GM18951 (cell line): ENCODE results near the gene F10.

ENCODE experiments used
- POLR2A ChIP-seq: IDR thresholded peaks from 4 replicates; pipeline ENCODE4 v1.6.1; 2011; ENCODE audit warnings: mild to moderate bottlenecking; ENCODE audit not compliant: insufficient read length, insufficient read depth; ENCODE audit errors: extremely low read depth
- in situ Hi-C: fragments of 300-500 bp; cut with MboI; formaldehyde crosslinking; loops from one replicate; pipeline ENCODE4 v1.12.0; 2022; ENCODE audit warnings: low sequenced_read_pairs, mixed read lengths, inconsistent platforms; ENCODE audit not compliant: unreplicated experiment

F10 gene

GRCh38 chr13:113137691-113138298 lies 15.2 kb downstream of the F10 start:
- TF ChIP-seq POLR2A = no peak
- in situ Hi-C loops = no loop called here

- in situ Hi-C loops = no loop called here
- TF ChIP-seq POLR2A = no peak
Measured at GRCh38 chr13:113138792-113139551, 16.4 kb downstream of the F10 start.

DNA sequence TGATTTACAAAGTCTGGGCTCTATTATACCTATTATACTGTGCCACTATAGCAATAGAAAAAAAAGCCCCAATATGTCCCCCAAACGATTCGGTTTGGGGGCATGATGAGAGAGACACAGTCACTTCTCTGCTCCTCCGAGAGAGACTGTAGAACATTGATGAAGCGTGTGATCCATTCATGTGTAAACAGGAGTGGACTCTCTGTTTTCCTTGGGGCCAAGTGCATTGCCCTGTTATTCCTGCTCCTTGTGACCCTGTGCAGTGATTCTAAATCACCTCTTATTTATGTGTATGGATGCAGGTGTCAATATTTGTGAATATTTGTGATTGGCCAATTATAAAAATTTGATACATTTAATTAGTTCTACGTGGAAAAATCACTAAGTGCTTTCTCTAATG lies 17.0 kb downstream of the F10 start:
- in situ Hi-C loops = no loop called here
- TF ChIP-seq POLR2A = no peak

GRCh38 chr13:113140677-113141600 lies 18.3 kb downstream of the F10 start:
- in situ Hi-C loops = no loop called here
- TF ChIP-seq POLR2A = no peak

- TF ChIP-seq POLR2A = no peak
- in situ Hi-C loops = no loop called here
Measured at GRCh38 chr13:113141601-113141970, 19.0 kb downstream of the F10 start.

DNA sequence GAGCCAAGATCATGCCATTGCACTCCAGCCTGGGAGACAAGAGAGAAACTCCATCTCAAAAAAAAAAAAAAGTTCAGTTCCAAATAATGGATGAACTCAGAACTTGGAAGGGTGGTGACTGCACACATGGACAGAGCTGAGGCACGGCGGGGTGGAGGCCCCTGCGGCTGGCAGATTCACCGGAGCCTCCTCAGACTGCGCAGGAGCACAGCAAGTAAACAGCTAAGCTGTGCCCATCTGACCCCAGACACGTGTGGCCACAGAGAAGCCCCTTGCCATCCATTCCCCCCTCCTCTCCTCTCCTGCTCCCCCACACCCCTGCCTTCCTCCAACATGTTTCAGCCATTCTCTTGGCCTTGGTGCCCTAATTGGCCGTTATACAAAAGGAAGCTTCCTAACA lies 20.3 kb downstream of the F10 start:
- in situ Hi-C loops = no loop called here
- no peak for TF ChIP-seq POLR2A

GRCh38 chr13:113143466-113144254 lies 21.1 kb downstream of the F10 start:
- in situ Hi-C loops = no loop called here
- no peak for TF ChIP-seq POLR2A

DNA sequence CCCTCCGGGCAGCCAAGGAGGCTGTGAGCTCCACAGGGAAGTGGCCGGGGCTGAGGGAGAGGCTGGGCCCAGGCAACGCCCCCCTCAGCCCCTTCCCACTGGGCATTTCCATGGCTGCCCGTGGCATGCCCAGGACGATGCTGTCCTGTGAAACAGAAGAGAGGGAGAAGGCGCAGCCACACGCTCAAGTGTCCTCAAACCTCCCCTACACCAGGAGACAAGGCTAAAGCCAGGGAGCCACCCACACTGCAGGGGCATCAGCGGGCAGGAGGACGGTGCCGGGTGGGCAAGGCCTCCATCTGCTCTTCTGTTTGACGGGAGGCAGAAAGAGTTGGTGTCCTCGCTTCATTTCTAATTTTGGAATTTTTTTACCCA lies 21.6 kb downstream of the F10 start:
- no peak for TF ChIP-seq POLR2A
- in situ Hi-C loops = no loop called here

DNA sequence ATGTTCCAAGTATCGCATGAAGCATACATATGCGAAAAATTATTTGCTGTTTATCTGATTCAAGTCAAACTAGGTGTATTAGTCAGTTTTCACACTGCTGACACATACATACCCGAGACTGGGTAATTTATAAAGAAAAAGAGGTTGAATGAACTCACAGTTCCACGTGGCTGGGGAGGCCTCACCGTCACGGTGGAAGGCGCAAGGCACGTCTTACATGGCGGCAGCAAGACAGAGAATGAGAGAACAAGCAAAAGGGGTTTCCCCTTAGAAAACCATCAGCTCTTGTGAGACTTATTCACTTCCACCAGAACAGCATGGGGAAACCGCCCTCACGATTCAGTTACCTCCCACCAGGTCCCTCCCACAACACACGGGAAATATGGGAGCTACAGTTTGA lies 22.9 kb downstream of the F10 start:
- no peak for TF ChIP-seq POLR2A
- in situ Hi-C loops = no loop called here

GRCh38 chr13:113145911-113146598 lies 23.5 kb downstream of the F10 start:
- TF ChIP-seq POLR2A = no peak
- in situ Hi-C loops = no loop called here

DNA sequence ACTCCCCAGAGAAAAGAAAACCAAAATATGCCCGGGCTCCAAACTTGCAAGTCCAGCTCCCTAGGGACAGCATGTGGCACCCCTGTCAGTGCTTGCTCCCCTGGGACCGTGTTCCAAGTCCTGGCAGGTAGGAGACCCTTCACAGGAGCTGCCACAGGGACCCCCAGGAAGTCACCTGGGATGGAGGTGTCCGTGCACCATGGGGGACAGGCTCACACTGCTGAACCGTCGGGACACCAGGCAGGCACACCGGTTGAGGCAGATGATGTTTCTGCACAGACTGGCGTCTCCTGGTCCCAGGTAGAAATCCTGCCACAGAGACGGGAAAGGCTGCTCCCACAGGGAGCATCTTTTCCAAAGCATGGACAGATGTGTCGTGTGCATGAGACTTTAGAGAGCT lies 24.2 kb downstream of the F10 start:
- in situ Hi-C loops = no loop called here
- no peak for TF ChIP-seq POLR2A

GRCh38 chr13:113147206-113147605 lies 24.6 kb downstream of the F10 start:
- no peak for TF ChIP-seq POLR2A
- in situ Hi-C loops = no loop called here
